Measurements from ENCODE around the gene CNTLN. TPM values are rescaled to one million over a fixed set of nuclear protein-coding genes. Genes with fewer than 3 reads are reported as not detected.

CNTLN gene
- total and polyA plus RNA-seq, 2 of the 13 experiments (the other 11 are each of a cell fraction or from before 2014, with no cell fraction given): 1.5 to 5.7 TPM

- TF ChIP-seq ZNF614 (CRISPR knock-in tag; IDR thresholded peaks at IDR 0.05; ENCODE audit: borderline replicate concordance): no peak
These were observed 30.9 kb downstream of the CNTLN start (continued) for GRCh38 chr9:17165764-17166163.

DNA sequence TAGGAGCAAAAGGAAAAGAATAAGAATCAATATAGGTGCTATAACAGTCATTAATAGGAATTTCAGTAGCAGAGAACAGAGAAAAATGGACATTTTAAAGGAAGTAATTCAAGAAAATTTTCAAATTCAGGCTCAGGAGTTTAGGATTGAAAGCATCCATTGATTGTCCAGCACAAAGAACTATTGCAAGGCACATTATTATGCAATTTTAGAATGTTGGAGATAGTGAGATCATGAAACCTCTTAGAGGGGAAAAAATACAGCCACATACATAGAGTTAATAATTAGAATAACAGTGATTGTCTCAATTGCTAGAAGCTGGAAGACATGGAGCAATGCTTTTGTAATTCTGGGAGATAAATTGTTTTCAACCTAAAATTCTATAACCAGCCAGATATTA lies 31.5 kb downstream of the CNTLN start:
- intact Hi-C loops (cut with micrococcal nuclease; ENCODE audit: unreplicated experiment): no loop called here
- DNase-seq (ENCODE audit: low spot score) (no peak), FAIRE-seq (no peak), ATAC-seq (no peak)
- no peaks in the 10 kb centered on the region for H4K20me1 ChIP-seq (ENCODE audit: insufficient read depth, low read length)
- BruUV-seq (replicated peaks): no TSS peak
- no peaks in the 10 kb centered on the region for H3K79me2 ChIP-seq (ENCODE audit: insufficient read depth, low read length)
- ChIA-PET POLR2A (no interaction called here), CTCF (ENCODE audit: low intra/inter-chr PET ratio, low total read pairs) (no interaction called here)
- no peaks in the 10 kb centered on the region for H3K36me3 ChIP-seq (replicated peaks in 1 of 2; ENCODE audit: control insufficient read depth in 1 of 2, insufficient read depth in 2 of 2, low read length in 2 of 2)
- no peak overlapping the region for H3K4me2 ChIP-seq (ENCODE audit: low read depth, low read length)
- H2AFZ ChIP-seq (ENCODE audit: low read length): no peak overlapping the region
- no peak overlapping the region for H3K4me3 ChIP-seq (replicated peaks in 1 of 3; ENCODE audit: insufficient read depth in 1 of 3, low read depth in 2 of 3, low read length in 3 of 3)
- H3K9ac ChIP-seq (ENCODE audit: insufficient read depth, low read depth, low read length): no peak overlapping the region
- in situ Hi-C loops (cut with HindIII; ENCODE audit: extremely low pct_ligation_motif_present, low pct_unique_long_range_greater_than_20kb): no loop called here
- H3K27me3 ChIP-seq (ENCODE audit: control insufficient read depth in 1 of 2, insufficient read depth in 2 of 2, low read length in 2 of 2): no peaks in the 10 kb centered on the region
- peaks cover 54% of the 10 kb centered on the region; the same call in 1 of the 2 replicates for H3K9me3 ChIP-seq (ENCODE audit: low read length)
- H3K27ac ChIP-seq (ENCODE audit: extremely low read length, insufficient read depth, low read length): no peak overlapping the region
- H3K4me1 ChIP-seq (ENCODE audit: insufficient read depth, low read length): peaks cover 3% of the 10 kb centered on the region
- no peak for TF ChIP-seq SMAD9 (CRISPR knock-in tag; IDR thresholded peaks at IDR 0.05)
- no peak for TF ChIP-seq ZNF543 (CRISPR knock-in tag; IDR thresholded peaks at IDR 0.05)
- TF ChIP-seq PRDM15 (CRISPR knock-in tag; IDR thresholded peaks at IDR 0.05): no peak
- TF ChIP-seq HOMEZ (CRISPR knock-in tag; IDR thresholded peaks at IDR 0.05; ENCODE audit: low read depth): no peak
- no peak for TF ChIP-seq SP4 (CRISPR knock-in tag; IDR thresholded peaks at IDR 0.05)
- no peak for TF ChIP-seq ZNF709 (CRISPR knock-in tag; IDR thresholded peaks at IDR 0.05)
- TF ChIP-seq ZNF792 (CRISPR knock-in tag; IDR thresholded peaks at IDR 0.05): no peak
- no peak for TF ChIP-seq ZNF564 (CRISPR knock-in tag; IDR thresholded peaks at IDR 0.05)
- TF ChIP-seq ZNF331 (CRISPR knock-in tag; IDR thresholded peaks at IDR 0.05): no peak
- TF ChIP-seq, protein P1, sequence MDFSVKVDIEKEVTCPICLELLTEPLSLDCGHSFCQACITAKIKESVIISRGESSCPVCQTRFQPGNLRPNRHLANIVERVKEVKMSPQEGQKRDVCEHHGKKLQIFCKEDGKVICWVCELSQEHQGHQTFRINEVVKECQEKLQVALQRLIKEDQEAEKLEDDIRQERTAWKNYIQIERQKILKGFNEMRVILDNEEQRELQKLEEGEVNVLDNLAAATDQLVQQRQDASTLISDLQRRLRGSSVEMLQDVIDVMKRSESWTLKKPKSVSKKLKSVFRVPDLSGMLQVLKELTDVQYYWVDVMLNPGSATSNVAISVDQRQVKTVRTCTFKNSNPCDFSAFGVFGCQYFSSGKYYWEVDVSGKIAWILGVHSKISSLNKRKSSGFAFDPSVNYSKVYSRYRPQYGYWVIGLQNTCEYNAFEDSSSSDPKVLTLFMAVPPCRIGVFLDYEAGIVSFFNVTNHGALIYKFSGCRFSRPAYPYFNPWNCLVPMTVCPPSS (IDR thresholded peaks at IDR 0.05): no peak
- no peak for TF ChIP-seq HMGXB4 (CRISPR knock-in tag; IDR thresholded peaks at IDR 0.05; ENCODE audit: borderline replicate concordance in 1 of 2, low read depth in 1 of 2)
- no peak for TF ChIP-seq FOXO4 (CRISPR knock-in tag; conservative IDR thresholded peaks at IDR 0.05)
- no peak for TF ChIP-seq KAT2B (IDR thresholded peaks at IDR 0.05; ENCODE audit: borderline replicate concordance, low read depth, low read length)
- no peak for TF ChIP-seq PAWR (CRISPR knock-in tag; IDR thresholded peaks at IDR 0.05; ENCODE audit: borderline replicate concordance)
